PFSK-1 (cell line): ENCODE measurements around the gene PPFIA3.

ENCODE experiments used
- FOXP2 ChIP-seq: optimal IDR thresholded peaks from 2 replicates; pipeline ENCODE3; 2011; ENCODE audit warnings: borderline replicate concordance, control low read depth, inconsistent platforms; ENCODE audit not compliant: insufficient read depth; ENCODE audit errors: extremely low read length, extremely low read depth
- POLR2AphosphoS5 ChIP-seq: IDR thresholded peaks from 2 replicates; pipeline ENCODE4 v1.6.1; 2012; ENCODE audit warnings: low read depth, mild to moderate bottlenecking, control low read depth, low read length, moderate library complexity
- REST ChIP-seq, 2 experiments: IDR thresholded peaks; 2 replicates each; pipeline versions ENCODE4 v1.6.1 to v1.8.0; 2011 to 2012; ENCODE audit warnings: low read depth in 2 of 2, low read length in 2 of 2, control low read depth in 1 of 2, inconsistent platforms in 1 of 2, mild to moderate bottlenecking in 1 of 2, moderate library complexity in 1 of 2; ENCODE audit not compliant: insufficient read depth in 1 of 2
- SIN3A ChIP-seq: IDR thresholded peaks from 2 replicates; pipeline ENCODE4 v1.6.1; 2012; ENCODE audit warnings: mild to moderate bottlenecking, low read length, moderate library complexity, borderline replicate concordance; ENCODE audit not compliant: insufficient read depth
- TAF1 ChIP-seq: IDR thresholded peaks from 2 replicates; pipeline ENCODE4 v1.6.1; 2012; ENCODE audit warnings: low read length, control low read depth, borderline replicate concordance; ENCODE audit not compliant: insufficient read depth

Gene PPFIA3

GRCh38 chr19:49101160-49101559 is 18.2 kb upstream of the PPFIA3 start:
- no peak for TF ChIP-seq TAF1
- TF ChIP-seq SIN3A, result no peak
- no peak for TF ChIP-seq POLR2AphosphoS5
- no peak for TF ChIP-seq FOXP2
- no peak for TF ChIP-seq REST (IDR thresholded peaks at IDR 0.05; ENCODE audit: insufficient read depth in 1 of 2, low read depth in 2 of 2, low read length in 2 of 2)

- TF ChIP-seq SIN3A (no peak), POLR2AphosphoS5 (no peak), FOXP2 (no peak), TAF1 (no peak), REST (IDR thresholded peaks at IDR 0.05; ENCODE audit: insufficient read depth in 1 of 2, low read depth in 2 of 2, low read length in 2 of 2) (no peak)
These were observed 17.0 kb upstream of the PPFIA3 start for GRCh38 chr19:49102303-49102702.

GRCh38 chr19:49103331-49104085 is 15.8 kb upstream of the PPFIA3 start:
- TF ChIP-seq POLR2AphosphoS5 (no peak), FOXP2 (no peak), REST (IDR thresholded peaks at IDR 0.05; ENCODE audit: insufficient read depth in 1 of 2, low read depth in 2 of 2, low read length in 2 of 2) (no peak), SIN3A (no peak), TAF1 (no peak)

GRCh38 chr19:49104229-49104864 is 15.0 kb upstream of the PPFIA3 start:
- TF ChIP-seq REST (IDR thresholded peaks at IDR 0.05; ENCODE audit: insufficient read depth in 1 of 2, low read depth in 2 of 2, low read length in 2 of 2), result no peak
- no peak for TF ChIP-seq TAF1
- TF ChIP-seq FOXP2, result no peak
- no peak for TF ChIP-seq SIN3A
- no peak for TF ChIP-seq POLR2AphosphoS5
